Measurements from ENCODE around the gene TMEM221. TPM values are rescaled to one million over a fixed set of nuclear protein-coding genes. Genes with fewer than 3 reads are reported as not detected.

The TMEM221 gene
- not detected for polyA plus RNA-seq (2012; ENCODE audit: insufficient read depth, insufficient read length, low read depth)

DNA sequence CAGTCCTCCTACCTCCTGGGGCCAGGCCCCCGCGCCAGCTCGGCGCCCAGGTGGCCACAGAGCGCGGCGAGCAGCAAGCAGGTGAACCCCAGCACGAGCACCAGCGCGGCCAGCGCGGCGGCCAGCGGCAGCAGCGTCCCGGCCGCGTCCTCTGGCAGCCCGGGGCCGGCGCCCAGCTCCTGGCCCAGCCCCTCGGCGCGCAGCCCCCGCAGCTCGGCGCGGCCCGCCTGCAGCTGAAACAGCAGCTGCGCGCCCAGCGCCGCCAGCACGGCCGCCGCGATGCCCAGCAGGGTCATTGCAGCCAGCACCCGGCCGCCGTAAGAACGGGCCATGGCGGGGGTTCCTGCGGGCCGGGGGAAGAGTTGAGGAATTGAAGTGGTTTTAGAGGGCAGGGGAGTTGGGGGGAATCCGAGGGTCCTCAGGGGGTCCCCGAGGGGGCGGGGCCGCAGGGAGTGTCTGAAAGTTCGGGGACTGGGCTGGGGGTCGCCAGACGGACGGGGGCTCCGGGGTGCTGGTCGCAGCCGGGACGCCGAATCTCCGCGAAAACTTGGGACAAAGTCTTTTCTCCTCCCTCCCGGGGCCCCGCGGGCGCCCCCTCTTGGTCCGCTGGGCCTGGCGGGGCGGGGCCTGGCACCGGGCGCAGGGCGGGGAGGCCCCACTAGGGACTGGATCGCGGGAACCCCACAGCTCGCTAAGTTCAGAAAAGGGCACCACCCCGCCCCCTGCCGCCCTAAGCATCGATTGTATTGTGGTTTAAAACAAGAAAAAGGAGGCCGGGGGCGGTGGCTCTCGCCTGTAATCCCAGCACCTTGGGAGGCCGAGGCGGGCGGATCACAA, at the start of gene TMEM221:
TMEM221 (minus strand) TSS at position 538 of the 837 bp plus-strand sequence; CDS start at position 332, 206 bp downstream.
- Histone ChIP-seq H3K36me3 (no peaks in the 10 kb centered on the region), H3K4me3 (ENCODE audit: low read depth, low read length) (no peak within 1 kb of the TSS), H3K9me3 (no peaks in the 10 kb centered on the region; the same call in 1 of the 2 replicates), H3K4me1 (no peaks in the 10 kb centered on the region), H3K27me3 (peaks cover 14% of the 10 kb centered on the region)
- peak; percentile 42 for DNase-seq
- TF ChIP-seq, protein P1, sequence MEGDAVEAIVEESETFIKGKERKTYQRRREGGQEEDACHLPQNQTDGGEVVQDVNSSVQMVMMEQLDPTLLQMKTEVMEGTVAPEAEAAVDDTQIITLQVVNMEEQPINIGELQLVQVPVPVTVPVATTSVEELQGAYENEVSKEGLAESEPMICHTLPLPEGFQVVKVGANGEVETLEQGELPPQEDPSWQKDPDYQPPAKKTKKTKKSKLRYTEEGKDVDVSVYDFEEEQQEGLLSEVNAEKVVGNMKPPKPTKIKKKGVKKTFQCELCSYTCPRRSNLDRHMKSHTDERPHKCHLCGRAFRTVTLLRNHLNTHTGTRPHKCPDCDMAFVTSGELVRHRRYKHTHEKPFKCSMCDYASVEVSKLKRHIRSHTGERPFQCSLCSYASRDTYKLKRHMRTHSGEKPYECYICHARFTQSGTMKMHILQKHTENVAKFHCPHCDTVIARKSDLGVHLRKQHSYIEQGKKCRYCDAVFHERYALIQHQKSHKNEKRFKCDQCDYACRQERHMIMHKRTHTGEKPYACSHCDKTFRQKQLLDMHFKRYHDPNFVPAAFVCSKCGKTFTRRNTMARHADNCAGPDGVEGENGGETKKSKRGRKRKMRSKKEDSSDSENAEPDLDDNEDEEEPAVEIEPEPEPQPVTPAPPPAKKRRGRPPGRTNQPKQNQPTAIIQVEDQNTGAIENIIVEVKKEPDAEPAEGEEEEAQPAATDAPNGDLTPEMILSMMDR (IDR thresholded peaks at IDR 0.05; ENCODE audit: low read depth, low read length): peak; percentile 37

DNA sequence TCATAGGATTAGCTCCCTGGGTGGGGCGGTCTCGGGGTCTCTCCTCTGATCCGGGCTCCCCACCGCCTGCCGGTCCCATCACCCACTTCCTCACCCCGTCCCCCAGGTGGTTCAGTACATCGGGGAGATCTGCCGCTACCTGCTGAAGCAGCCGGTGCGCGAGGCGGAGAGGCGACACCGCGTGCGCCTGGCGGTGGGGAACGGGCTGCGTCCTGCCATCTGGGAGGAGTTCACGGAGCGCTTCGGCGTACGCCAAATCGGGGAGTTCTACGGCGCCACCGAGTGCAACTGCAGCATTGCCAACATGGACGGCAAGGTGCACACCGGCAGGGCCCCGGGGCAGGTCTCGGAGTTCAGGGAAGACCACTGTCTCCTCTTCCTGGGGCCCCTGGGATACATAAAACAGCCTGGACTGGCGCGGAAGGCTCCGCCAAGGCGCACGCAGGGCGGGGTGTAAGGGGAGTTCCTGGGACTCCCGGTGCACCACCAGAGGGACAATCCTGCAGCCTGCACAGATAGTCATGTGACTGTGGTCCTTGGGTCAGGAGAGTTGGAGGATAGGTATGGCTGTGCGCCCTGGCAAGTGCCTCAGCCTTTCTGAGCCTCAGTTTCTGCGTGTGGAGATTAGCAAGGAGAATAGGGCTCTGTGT, 48.8 kb upstream of the TMEM221 start:
- no peaks in the 10 kb centered on the region for H3K36me3 ChIP-seq
- no peaks in the 10 kb centered on the region for H3K9me3 ChIP-seq
- TF ChIP-seq, protein P1 (IDR thresholded peaks at IDR 0.05; ENCODE audit: low read depth, low read length): no peak
- no peaks in the 10 kb centered on the region for H3K4me1 ChIP-seq
- no peaks in the 10 kb centered on the region for H3K27me3 ChIP-seq
- no peak for DNase-seq
- no peak overlapping the region for H3K4me3 ChIP-seq (ENCODE audit: low read depth, low read length)

DNA sequence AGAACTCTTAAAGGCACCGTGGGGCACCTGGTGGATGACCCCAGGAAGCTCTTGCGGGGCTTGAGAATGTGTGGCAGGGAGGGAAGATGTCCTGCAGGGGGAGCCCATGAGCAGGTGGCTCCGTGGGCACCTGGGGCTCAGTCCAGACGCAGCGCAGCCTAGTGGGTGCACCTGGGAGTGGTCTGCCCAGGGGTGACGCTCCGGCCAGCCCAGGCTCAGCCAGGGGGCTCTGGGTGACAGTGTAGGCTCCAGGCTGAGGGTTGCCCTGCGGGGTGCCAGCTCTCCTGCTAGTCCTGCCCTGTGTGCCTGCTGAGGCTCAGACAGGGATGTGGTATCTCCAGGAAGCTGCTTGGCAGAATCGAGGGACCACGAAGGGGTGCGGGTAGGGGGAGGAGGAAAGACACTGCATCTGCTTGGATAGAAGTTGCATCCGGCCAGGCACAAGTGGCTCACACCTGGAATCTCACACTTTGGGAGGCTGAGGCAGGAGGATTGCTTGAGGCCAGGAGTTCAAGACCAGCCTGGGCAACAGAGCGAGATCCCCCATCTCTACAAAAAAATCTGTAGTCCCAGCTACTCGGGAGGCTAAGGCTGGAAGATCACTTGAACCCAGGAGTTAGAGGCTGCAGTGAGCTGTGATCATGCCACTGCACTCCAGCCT, 48.0 kb upstream of the TMEM221 start:
- peak; percentile 82 for DNase-seq
- H3K27me3 ChIP-seq: no peaks in the 10 kb centered on the region
- H3K36me3 ChIP-seq: no peaks in the 10 kb centered on the region
- no peaks in the 10 kb centered on the region for H3K4me1 ChIP-seq
- no peaks in the 10 kb centered on the region for H3K9me3 ChIP-seq
- TF ChIP-seq, protein P1 (IDR thresholded peaks at IDR 0.05; ENCODE audit: low read depth, low read length): peak; percentile 88
- no peak overlapping the region for H3K4me3 ChIP-seq (ENCODE audit: low read depth, low read length)

DNA sequence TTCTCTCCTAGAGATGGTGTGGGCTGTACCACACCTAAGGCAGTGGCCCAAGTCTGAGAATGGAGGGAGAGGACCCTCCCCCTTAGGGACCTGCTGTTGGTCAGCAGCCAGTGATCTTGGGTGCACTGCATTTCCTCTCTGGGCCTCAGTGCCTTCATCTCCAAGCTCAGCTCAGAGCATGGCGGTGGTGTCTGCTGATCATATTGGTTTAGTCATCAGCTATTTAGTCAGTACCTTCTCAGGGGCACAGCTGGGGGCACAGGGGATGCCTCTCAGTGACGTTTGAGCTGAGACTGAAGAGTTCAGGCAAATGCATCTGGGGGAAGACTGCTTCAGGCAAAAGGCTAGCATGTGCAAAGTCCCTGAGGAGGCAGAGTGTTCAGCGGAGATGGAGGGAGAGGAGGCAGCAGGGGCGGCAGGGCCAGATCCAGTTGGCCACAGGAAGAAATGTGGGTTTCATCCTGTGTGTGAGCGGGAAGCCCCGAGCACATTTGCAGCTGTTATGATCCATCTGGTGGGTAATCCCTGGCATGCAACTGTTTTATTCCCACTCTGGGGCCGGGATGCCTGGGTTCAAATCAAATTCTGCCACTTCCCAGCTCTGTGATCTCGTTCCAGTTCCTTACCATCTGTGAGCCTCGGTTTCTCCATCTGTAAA, 47.3 kb upstream of the TMEM221 start:
- no peaks in the 10 kb centered on the region for H3K4me1 ChIP-seq
- H3K27me3 ChIP-seq: no peaks in the 10 kb centered on the region

DNA sequence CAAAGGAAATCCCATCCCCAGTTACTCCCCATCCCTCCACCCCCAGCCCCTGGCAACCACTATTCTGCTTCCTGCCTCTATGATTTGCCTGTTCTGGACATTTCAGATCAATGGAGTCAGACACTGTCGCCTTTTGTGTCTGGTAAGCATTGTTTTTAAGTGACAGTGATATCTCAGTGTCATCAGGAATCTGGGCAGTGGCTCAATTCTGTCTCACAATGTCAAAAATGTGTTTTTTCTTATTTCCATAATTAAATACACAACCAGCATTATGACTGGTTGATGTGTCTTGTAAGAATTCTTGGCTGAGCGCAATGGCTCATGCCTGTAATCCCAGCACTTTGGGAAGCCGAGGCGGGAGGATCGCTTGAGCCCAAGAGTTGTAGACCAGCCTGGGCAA, 42.8 kb upstream of the TMEM221 start:
- Histone ChIP-seq H3K4me1 (no peaks in the 10 kb centered on the region), H3K4me3 (ENCODE audit: low read depth, low read length) (no peak overlapping the region), H3K27me3 (no peaks in the 10 kb centered on the region), H3K36me3 (no peaks in the 10 kb centered on the region), H3K9me3 (no peaks in the 10 kb centered on the region)
- DNase-seq: no peak
- TF ChIP-seq, protein P1 (IDR thresholded peaks at IDR 0.05; ENCODE audit: low read depth, low read length): no peak

More for the DNA sequence above, 47.3 kb upstream of the TMEM221 start:
- H3K9me3 ChIP-seq: no peaks in the 10 kb centered on the region
- H3K36me3 ChIP-seq: no peaks in the 10 kb centered on the region
- TF ChIP-seq, protein P1 (IDR thresholded peaks at IDR 0.05; ENCODE audit: low read depth, low read length): no peak
- DNase-seq: no peak
- H3K4me3 ChIP-seq (ENCODE audit: low read depth, low read length): no peak overlapping the region
